ENCODE results near the gene GAS2.

The GAS2 gene

GRCh38 chr11:22666688-22667439, 453 bp downstream of the GAS2 start (continued):
- TF ChIP-seq ZNF76 (tag by site-specific recombination; IDR thresholded peaks at IDR 0.05; ENCODE audit: borderline replicate concordance, low read depth) (0 out of 2 replicates have a peak, but pooled peaks have one; percentile 16), ZBTB48 (tag by site-specific recombination; IDR thresholded peaks at IDR 0.05) (no peak), ZNF335 (tag by site-specific recombination; conservative IDR thresholded peaks at IDR 0.05) (peak; percentile 56), SP3 (tag by site-specific recombination; IDR thresholded peaks at IDR 0.05) (no peak), PRDM10 (tag by site-specific recombination; IDR thresholded peaks at IDR 0.05) (peak; percentile 56), ZNF555 (tag by site-specific recombination; conservative IDR thresholded peaks at IDR 0.05) (no peak), HOXC10 (CRISPR knock-in tag; IDR thresholded peaks at IDR 0.05) (no peak), MEIS1 (CRISPR knock-in tag; IDR thresholded peaks at IDR 0.05; ENCODE audit: borderline replicate concordance) (no peak), ZNF280C (tag by site-specific recombination; IDR thresholded peaks at IDR 0.05) (no peak), GLIS2 (tag by site-specific recombination; IDR thresholded peaks at IDR 0.05) (peak; percentile 13; the same call in 1 of the 2 replicates), SCRT2 (tag by site-specific recombination; IDR thresholded peaks at IDR 0.05) (no peak)

GRCh38 chr11:22668005-22668796, 1.8 kb downstream of the GAS2 start:
- H3K4me1 ChIP-seq (ENCODE audit: control insufficient read depth, insufficient read depth, low read length), result no peaks in the 10 kb centered on the region
- H3K4me3 ChIP-seq (ENCODE audit: low read depth, low read length), result no peak overlapping the region
- ChIA-PET CTCF (no interaction called here), POLR2A (no interaction called here)
- TF ChIP-seq ZNF274 (IDR thresholded peaks at IDR 0.05; ENCODE audit: low read length) (no peak), ZNF274 (tag by site-specific recombination; IDR thresholded peaks at IDR 0.05; ENCODE audit: borderline replicate concordance) (no peak), ZNF426 (tag by site-specific recombination; IDR thresholded peaks at IDR 0.05) (no peak), ZNF23 (tag by site-specific recombination; IDR thresholded peaks at IDR 0.05; ENCODE audit: borderline replicate concordance) (no peak), ZNF280C (tag by site-specific recombination; IDR thresholded peaks at IDR 0.05) (no peak), ZNF394 (tag by site-specific recombination; IDR thresholded peaks at IDR 0.05; ENCODE audit: borderline replicate concordance) (no peak), ZNF248 (tag by site-specific recombination; IDR thresholded peaks at IDR 0.05) (no peak), ZBTB7A (tag by site-specific recombination; IDR thresholded peaks at IDR 0.05; ENCODE audit: low read depth) (no peak), ZNF280D (tag by site-specific recombination; IDR thresholded peaks at IDR 0.05) (no peak), ZNF24 (tag by site-specific recombination; IDR thresholded peaks at IDR 0.05) (no peak)
- TF ChIP-seq, protein P1, sequence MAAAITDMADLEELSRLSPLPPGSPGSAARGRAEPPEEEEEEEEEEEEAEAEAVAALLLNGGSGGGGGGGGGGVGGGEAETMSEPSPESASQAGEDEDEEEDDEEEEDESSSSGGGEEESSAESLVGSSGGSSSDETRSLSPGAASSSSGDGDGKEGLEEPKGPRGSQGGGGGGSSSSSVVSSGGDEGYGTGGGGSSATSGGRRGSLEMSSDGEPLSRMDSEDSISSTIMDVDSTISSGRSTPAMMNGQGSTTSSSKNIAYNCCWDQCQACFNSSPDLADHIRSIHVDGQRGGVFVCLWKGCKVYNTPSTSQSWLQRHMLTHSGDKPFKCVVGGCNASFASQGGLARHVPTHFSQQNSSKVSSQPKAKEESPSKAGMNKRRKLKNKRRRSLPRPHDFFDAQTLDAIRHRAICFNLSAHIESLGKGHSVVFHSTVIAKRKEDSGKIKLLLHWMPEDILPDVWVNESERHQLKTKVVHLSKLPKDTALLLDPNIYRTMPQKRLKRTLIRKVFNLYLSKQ (tag by site-specific recombination; IDR thresholded peaks at IDR 0.05; ENCODE audit: borderline replicate concordance), result no peak
- H3K36me3 ChIP-seq (ENCODE audit: control insufficient read depth in 2 of 2, insufficient read depth in 1 of 2, low read length in 2 of 2), result no peaks in the 10 kb centered on the region
- H3K9me3 ChIP-seq (ENCODE audit: control insufficient read depth, insufficient read depth, low read depth, low read length), result no peaks in the 10 kb centered on the region
- H3K27ac ChIP-seq (ENCODE audit: extremely low read depth, low read depth, low read length), result no peak overlapping the region
